ENCODE data around the gene CAMTA1. TPM values are rescaled to one million over a fixed set of nuclear protein-coding genes. Genes with fewer than 3 reads are reported as not detected.

The CAMTA1 gene
- total and polyA plus RNA-seq, 3 experiments from 2014 or later: 60.2 to 79.0 (median 61.7) TPM

DNA sequence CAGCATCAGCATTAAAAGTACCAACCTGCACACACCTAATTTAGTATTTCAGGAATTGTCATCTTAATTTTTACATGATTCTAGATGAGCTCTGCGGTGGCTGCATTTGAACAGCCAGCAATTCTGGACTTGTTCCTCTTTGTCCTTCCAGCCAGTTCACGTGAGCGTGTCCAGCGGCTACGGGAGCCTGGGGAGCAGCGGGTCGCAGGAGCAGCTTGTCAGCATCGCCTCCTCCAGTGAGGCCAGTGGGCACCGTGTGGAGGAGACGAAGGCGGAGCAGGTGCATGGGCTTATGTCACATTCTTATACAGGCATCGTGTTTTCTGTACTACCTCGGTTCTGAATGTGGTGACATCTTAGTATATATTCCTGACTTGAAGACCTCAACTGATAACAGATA, 1024.5 kb downstream of the CAMTA1 start:
- peaks cover 5% of the 10 kb centered on the region for H3K9me3 ChIP-seq (ENCODE audit: low read length)
- CTCF ChIA-PET: no interaction called here
- H3K27ac ChIP-seq (ENCODE audit: low read depth, low read length): no peak overlapping the region
- no peak for DNase-seq
- Mint-ChIP-seq H3K9me3 (peaks cover 13 to 16% (median 14%) of the 10 kb centered on the region in 5 donors), H3K27ac (no peak overlapping the region), H3K4me1 (no peaks in the 10 kb centered on the region), H3K27me3 (no peaks in the 10 kb centered on the region), H3K36me3 (peaks cover 15 to 59% (median 34%) of the 10 kb centered on the region in 3 donors), H3K4me3 (no peak overlapping the region)
- no peaks in the 10 kb centered on the region for H3K36me3 ChIP-seq (ENCODE audit: insufficient read depth, low read length)
- no peak overlapping the region for H3K4me3 ChIP-seq (ENCODE audit: low read length)
- no peaks in the 10 kb centered on the region for H3K27me3 ChIP-seq (ENCODE audit: insufficient read depth, low read length, poor library complexity, severe bottlenecking)
- no peaks in the 10 kb centered on the region for H3K4me1 ChIP-seq (ENCODE audit: insufficient read depth, low read length)
- POLR2A ChIA-PET: no interaction called here

DNA sequence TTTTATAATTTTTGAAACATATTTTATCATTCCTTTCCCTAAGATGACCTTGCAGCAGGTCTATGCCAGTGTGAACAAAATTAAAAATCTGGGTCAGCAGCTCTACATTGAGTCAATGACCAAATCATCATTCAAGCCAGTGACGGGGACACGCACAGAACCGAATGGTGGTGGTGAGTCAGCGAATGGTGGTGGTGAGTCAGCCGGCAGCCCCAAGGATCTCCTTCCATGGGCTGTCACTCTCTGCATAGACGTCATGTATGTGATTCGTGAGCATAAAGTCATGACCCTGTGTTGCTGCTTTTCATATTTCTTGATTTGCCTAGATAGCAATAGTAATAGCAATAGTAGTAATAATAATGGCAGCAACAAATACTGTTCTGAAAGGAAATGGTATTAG, 1025.1 kb downstream of the CAMTA1 start:
- Histone ChIP-seq H3K27me3 (ENCODE audit: insufficient read depth, low read length, poor library complexity, severe bottlenecking) (no peaks in the 10 kb centered on the region), H3K27ac (ENCODE audit: low read depth, low read length) (no peak overlapping the region), H3K9me3 (ENCODE audit: low read length) (peaks cover 5% of the 10 kb centered on the region), H3K4me3 (ENCODE audit: low read length) (no peak overlapping the region), H3K36me3 (ENCODE audit: insufficient read depth, low read length) (no peaks in the 10 kb centered on the region), H3K4me1 (ENCODE audit: insufficient read depth, low read length) (no peaks in the 10 kb centered on the region)
- POLR2A ChIA-PET: no interaction called here
- Mint-ChIP-seq H3K27me3 (no peaks in the 10 kb centered on the region), H3K27ac (no peak overlapping the region), H3K4me3 (no peak overlapping the region), H3K4me1 (no peaks in the 10 kb centered on the region), H3K9me3 (peaks cover 13 to 16% (median 14%) of the 10 kb centered on the region in 5 donors), H3K36me3 (peaks cover 16 to 54% (median 32%) of the 10 kb centered on the region in 3 donors)
- CTCF ChIA-PET: no interaction called here
- DNase-seq: no peak

DNA sequence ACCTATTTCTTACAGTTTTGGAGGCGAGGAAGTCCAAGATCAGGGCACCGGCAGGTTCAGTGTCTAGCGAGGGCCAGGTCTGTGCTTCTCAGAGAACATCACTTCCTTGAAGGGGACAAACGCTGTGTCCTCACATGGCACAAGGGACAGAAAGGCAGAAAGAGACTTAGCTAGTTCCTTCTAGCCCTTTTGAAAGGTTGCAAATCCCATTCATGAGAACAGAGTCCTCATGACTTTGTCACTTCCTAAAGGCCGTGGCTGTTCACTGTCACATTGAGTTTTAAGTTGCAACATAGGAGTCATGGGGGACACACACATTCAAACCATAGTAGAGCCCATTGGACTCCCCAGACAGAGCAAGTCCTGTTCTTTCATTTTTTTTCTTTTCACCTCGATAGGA, 1026.2 kb downstream of the CAMTA1 start:
- Mint-ChIP-seq H3K27me3 (no peaks in the 10 kb centered on the region), H3K9me3 (peaks cover 13 to 16% (median 14%) of the 10 kb centered on the region in 5 donors), H3K4me3 (no peak overlapping the region), H3K36me3 (peaks cover 16 to 49% (median 28%) of the 10 kb centered on the region in 3 donors), H3K4me1 (no peaks in the 10 kb centered on the region), H3K27ac (no peak overlapping the region)
- ChIA-PET POLR2A (no interaction called here), CTCF (no interaction called here)
- no peaks in the 10 kb centered on the region for H3K36me3 ChIP-seq (ENCODE audit: insufficient read depth, low read length)
- no peak overlapping the region for H3K4me3 ChIP-seq (ENCODE audit: low read length)
- no peak for DNase-seq
- H3K4me1 ChIP-seq (ENCODE audit: insufficient read depth, low read length): no peaks in the 10 kb centered on the region
- H3K9me3 ChIP-seq (ENCODE audit: low read length): peaks cover 5% of the 10 kb centered on the region
- H3K27me3 ChIP-seq (ENCODE audit: insufficient read depth, low read length, poor library complexity, severe bottlenecking): no peaks in the 10 kb centered on the region
- no peak overlapping the region for H3K27ac ChIP-seq (ENCODE audit: low read depth, low read length)

DNA sequence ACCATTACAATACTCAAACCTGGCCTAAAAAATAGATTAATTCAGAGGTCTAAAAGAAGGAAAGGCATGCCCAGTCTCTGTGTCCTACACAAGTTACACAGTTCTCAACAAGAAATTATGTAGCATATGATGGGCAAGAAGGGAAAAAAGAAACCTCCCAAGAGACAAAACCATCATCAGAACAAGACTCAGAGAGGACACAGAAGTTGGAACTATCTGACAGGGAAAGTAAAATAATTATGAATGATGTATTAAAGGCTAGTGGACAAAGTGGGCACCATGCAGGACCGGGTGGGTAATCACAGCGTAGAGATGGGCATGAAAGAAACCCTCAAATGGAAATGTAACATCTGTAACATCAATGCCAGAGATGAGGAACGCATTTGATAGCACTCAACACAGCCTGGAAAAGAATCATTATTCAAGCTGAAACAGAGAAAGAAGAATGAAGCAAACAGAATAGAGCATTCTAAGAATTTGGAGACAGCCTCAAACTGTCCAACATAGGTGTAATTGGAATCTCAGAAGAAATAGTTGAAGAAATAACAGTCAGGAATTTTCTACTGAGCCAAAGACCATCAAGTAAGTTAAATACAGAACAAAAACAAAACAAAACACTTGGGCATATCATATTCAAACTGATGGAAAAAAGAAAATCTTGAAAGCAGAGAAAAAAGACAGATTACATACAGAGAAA, 1028.6 kb downstream of the CAMTA1 start:
- no peak overlapping the region for H3K4me3 ChIP-seq (ENCODE audit: low read length)
- no peak overlapping the region for H3K27ac ChIP-seq (ENCODE audit: low read depth, low read length)
- no peaks in the 10 kb centered on the region for H3K27me3 ChIP-seq (ENCODE audit: insufficient read depth, low read length, poor library complexity, severe bottlenecking)
- no peak for DNase-seq
- H3K9me3 ChIP-seq (ENCODE audit: low read length): peaks cover 5% of the 10 kb centered on the region
- no peaks in the 10 kb centered on the region for H3K36me3 ChIP-seq (ENCODE audit: insufficient read depth, low read length)
- H3K4me1 ChIP-seq (ENCODE audit: insufficient read depth, low read length): no peaks in the 10 kb centered on the region
- Mint-ChIP-seq H3K36me3 (peaks cover 16 to 37% (median 28%) of the 10 kb centered on the region in 3 donors), H3K27ac (peak overlapping the region in 1 of 8 donors; percentile 23), H3K4me1 (no peaks in the 10 kb centered on the region), H3K27me3 (no peaks in the 10 kb centered on the region), H3K9me3 (peaks cover 13 to 16% (median 14%) of the 10 kb centered on the region in 5 donors), H3K4me3 (no peak overlapping the region)
- CTCF ChIA-PET: no interaction called here
- POLR2A ChIA-PET: no interaction called here

Other genes with a start within 250 kb of the CAMTA1 start
- 10 to 100 TPM; 55.8 to 57.8 TPM for gene NOL9, start 230.9 kb upstream of the CAMTA1 start, total RNA-seq
- 18.2 TPM for gene NOL9, start 230.9 kb upstream of the CAMTA1 start, polyA plus RNA-seq
- not detected for gene TAS1R1, start 230.1 kb upstream of the CAMTA1 start, total RNA-seq
- not detected for gene TAS1R1, start 230.1 kb upstream of the CAMTA1 start, polyA plus RNA-seq
- 10 to 100 TPM; 25.0 to 31.7 TPM for gene ZBTB48, start 205.5 kb upstream of the CAMTA1 start, total RNA-seq
- gene ZBTB48, start 205.5 kb upstream of the CAMTA1 start, polyA plus RNA-seq: 24.1 TPM
- 10 to 100 TPM; 36.4 to 37.3 TPM for gene KLHL21, start 182.6 kb upstream of the CAMTA1 start, total RNA-seq
- 31.6 TPM for gene KLHL21, start 182.6 kb upstream of the CAMTA1 start, polyA plus RNA-seq
- 10 to 100 TPM; 12.5 to 14.0 TPM for gene PHF13, start 171.7 kb upstream of the CAMTA1 start, total RNA-seq
- gene PHF13, start 171.7 kb upstream of the CAMTA1 start, polyA plus RNA-seq: 4.9 TPM
- gene THAP3, start 160.6 kb upstream of the CAMTA1 start, total RNA-seq: 10 to 100 TPM; 18.3 to 20.6 TPM
- gene THAP3, start 160.6 kb upstream of the CAMTA1 start, polyA plus RNA-seq: 24.0 TPM
- gene DNAJC11, start 83.6 kb upstream of the CAMTA1 start, total RNA-seq: 10 to 100 TPM; 79.2 to 80.4 TPM
- 22.7 TPM for gene DNAJC11, start 83.6 kb upstream of the CAMTA1 start, polyA plus RNA-seq

All from CD8-positive, alpha-beta memory T cell (primary cell).